Mesothelial cell of epicardium (in vitro differentiated cells): ENCODE measurements around the gene MORC2. TPM values are rescaled to one million over a fixed set of nuclear protein-coding genes. Genes with fewer than 3 reads are reported as not detected.

Source experiments
- DNase-seq, 2 experiments: peaks; one replicate each; pipeline ENCODE4 v3.0.0; 2021; ENCODE audit warnings: low spot score in 2 of 2; ENCODE audit not compliant: unreplicated experiment in 2 of 2
- H3K27ac Mint-ChIP-seq: 2 replicates; pipeline ENCODE4 v1.8.0; 2021; ENCODE audit warnings: mixed read lengths
- H3K27me3 Mint-ChIP-seq: 2 replicates; pipeline ENCODE4 v1.8.0; 2021; ENCODE audit warnings: low read depth, mixed read lengths
- H3K36me3 Mint-ChIP-seq: 2 replicates; pipeline ENCODE4 v1.8.0; 2021; ENCODE audit warnings: mixed read lengths
- H3K4me1 Mint-ChIP-seq: 2 replicates; pipeline ENCODE4 v1.8.0; 2021; ENCODE audit warnings: mixed read lengths
- H3K4me3 Mint-ChIP-seq: 2 replicates; pipeline ENCODE4 v1.8.0; 2021; ENCODE audit warnings: mild to moderate bottlenecking, moderate library complexity, mixed read lengths
- H3K9me3 Mint-ChIP-seq: 2 replicates; pipeline ENCODE4 v1.8.0; 2021; ENCODE audit warnings: mixed read lengths
- CTCF ChIP-seq: fragments of 200-600 bp; sonication (generic); IDR thresholded peaks from one replicate; pipeline ENCODE4 v1.5.0; 2021; ENCODE audit warnings: antibody characterized with exemption; ENCODE audit not compliant: unreplicated experiment
- total RNA-seq: library from RNA; stranded (reverse); gene quantifications from 3 replicates; pipeline ENCODE4 v1.2.1, GENCODE V29; 2021

MORC2 gene
- total RNA-seq, 1 donor from 2014 or later, result 45.1 TPM

GRCh38 chr22:30926706-30927105 is 41.9 kb downstream of the MORC2 start:
- Mint-ChIP-seq H3K36me3 (peaks cover 28% of the 10 kb centered on the region), H3K4me1 (no peaks in the 10 kb centered on the region), H3K4me3 (no peak overlapping the region), H3K9me3 (no peaks in the 10 kb centered on the region), H3K27me3 (no peaks in the 10 kb centered on the region), H3K27ac (no peak overlapping the region)
- no peak for TF ChIP-seq CTCF
- DNase-seq, result no peak

DNA sequence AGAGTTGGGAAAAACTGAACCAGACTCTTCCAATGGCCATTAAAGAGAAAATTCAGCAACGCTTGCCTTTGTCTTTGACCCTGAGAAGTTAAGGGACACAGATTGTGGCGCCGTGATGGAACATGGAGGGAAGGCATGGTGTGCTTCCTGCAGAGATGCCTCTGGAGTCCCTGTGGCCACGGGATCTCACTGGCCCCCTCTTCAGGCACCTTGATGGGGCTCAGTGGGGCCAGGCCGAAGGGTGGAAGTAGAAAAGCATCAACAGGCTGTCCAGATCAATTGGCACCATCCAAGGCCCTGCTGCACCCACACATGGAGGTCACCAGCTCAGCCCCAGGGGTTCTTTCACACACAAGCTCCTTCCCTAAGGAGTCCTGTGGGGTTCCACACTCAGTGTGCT is 42.9 kb downstream of the MORC2 start:
- no peak for TF ChIP-seq CTCF
- no peak overlapping the region for H3K27ac Mint-ChIP-seq
- H3K36me3 Mint-ChIP-seq, result peaks cover 19% of the 10 kb centered on the region
- H3K27me3 Mint-ChIP-seq, result peaks cover 2% of the 10 kb centered on the region
- no peak for DNase-seq
- no peak overlapping the region for H3K4me3 Mint-ChIP-seq
- no peaks in the 10 kb centered on the region for H3K9me3 Mint-ChIP-seq
- H3K4me1 Mint-ChIP-seq, result no peaks in the 10 kb centered on the region

DNA sequence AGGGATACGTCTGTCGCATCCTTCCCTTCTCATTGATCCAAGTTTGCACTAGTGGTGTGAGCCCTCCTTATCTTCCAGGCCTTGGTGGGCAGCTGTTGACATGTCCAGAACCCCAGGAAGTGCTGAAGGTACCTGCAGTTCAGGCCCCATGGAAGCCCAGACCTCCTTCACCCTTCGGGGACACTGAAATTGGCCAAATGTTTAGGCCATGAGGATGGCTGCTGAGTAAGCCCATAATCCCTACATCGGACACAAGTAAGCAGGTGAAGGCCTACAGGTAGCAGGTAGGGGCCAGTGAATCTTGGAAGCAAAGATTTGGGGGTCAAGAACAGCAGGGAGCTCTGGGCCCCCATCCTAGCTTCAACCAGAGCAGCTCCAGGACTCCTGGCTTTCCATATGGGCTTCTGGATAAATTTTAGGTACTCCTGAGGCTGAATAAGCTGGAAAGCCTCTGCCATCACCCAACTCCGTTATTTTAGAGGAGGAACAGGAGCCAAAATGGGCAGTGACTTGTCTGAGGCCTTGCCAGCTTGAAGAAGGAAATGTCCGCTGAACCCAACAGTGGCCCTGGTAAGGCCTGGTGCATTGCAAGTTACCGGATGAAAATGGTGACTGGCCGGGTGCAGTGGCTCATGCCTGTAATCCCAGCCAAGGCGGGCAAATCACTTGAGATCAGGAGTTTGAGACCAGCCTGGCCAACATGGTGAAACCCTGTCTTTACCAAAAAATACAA is 45.2 kb downstream of the MORC2 start:
- no peak for DNase-seq

DNA sequence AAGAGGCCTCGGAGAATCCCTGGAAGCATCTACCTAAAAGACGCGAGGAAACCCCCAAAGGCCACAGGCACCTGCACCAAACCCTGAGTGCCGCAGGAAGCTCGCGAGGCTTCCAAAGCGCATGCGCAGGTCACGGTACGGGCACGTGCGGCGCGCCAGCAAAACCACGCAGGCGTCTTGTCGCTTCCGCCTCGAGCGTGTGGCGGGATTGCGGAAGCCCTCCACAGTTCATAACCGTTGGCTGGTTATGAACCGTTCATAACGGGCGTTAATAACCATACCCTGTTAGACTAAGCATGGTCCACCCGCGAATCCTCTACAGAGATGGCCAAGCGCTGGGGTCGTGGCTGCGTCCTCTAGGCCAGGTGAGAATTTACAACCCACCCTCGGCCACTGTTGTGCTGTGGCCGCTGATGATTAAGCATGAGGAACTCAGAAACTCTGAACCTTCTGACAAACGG is 46.4 kb downstream of the MORC2 start:
- TF ChIP-seq CTCF, result no peak
- H3K27me3 Mint-ChIP-seq, result peaks cover 5% of the 10 kb centered on the region
- H3K36me3 Mint-ChIP-seq, result peaks cover 11% of the 10 kb centered on the region
- H3K4me3 Mint-ChIP-seq, result no peak overlapping the region
- no peaks in the 10 kb centered on the region for H3K9me3 Mint-ChIP-seq
- DNase-seq, result no peak
- no peak overlapping the region for H3K27ac Mint-ChIP-seq
- no peaks in the 10 kb centered on the region for H3K4me1 Mint-ChIP-seq

More for the DNA sequence above, 45.2 kb downstream of the MORC2 start:
- Mint-ChIP-seq H3K36me3 (peaks cover 16% of the 10 kb centered on the region), H3K4me3 (no peak overlapping the region), H3K9me3 (no peaks in the 10 kb centered on the region), H3K27ac (no peak overlapping the region), H3K27me3 (peaks cover 5% of the 10 kb centered on the region), H3K4me1 (no peaks in the 10 kb centered on the region)
- no peak for TF ChIP-seq CTCF

DNA sequence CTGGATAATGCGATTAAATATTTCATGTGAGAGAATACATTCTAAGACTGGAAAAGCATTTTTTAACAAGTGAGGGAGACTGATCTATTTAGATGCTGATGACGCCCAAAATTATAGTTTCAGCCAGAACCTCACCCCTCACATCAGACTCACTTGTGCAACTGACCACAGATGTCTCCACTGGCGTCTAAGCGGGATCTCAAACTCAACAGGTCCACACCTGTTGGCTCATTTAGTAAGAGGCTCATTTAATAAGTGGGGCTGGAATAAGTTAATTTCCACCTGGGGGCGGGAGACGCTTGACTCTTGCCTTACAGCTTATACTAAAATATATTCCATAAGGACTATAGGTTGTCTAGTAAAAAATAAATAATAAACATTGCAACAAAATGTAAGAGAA is 47.5 kb downstream of the MORC2 start:
- no peak for TF ChIP-seq CTCF
- Mint-ChIP-seq H3K36me3 (peaks cover 6% of the 10 kb centered on the region), H3K4me1 (no peaks in the 10 kb centered on the region), H3K27ac (no peak overlapping the region), H3K4me3 (no peak overlapping the region), H3K27me3 (peaks cover 5% of the 10 kb centered on the region), H3K9me3 (peaks cover 4% of the 10 kb centered on the region)
- DNase-seq, result no peak
